ENCODE data around the gene PARD3. TPM values are rescaled to one million over a fixed set of nuclear protein-coding genes. Genes with fewer than 3 reads are reported as not detected.

Gene PARD3
- total RNA-seq, 1 experiment from 2014 or later = 51.8 TPM

DNA sequence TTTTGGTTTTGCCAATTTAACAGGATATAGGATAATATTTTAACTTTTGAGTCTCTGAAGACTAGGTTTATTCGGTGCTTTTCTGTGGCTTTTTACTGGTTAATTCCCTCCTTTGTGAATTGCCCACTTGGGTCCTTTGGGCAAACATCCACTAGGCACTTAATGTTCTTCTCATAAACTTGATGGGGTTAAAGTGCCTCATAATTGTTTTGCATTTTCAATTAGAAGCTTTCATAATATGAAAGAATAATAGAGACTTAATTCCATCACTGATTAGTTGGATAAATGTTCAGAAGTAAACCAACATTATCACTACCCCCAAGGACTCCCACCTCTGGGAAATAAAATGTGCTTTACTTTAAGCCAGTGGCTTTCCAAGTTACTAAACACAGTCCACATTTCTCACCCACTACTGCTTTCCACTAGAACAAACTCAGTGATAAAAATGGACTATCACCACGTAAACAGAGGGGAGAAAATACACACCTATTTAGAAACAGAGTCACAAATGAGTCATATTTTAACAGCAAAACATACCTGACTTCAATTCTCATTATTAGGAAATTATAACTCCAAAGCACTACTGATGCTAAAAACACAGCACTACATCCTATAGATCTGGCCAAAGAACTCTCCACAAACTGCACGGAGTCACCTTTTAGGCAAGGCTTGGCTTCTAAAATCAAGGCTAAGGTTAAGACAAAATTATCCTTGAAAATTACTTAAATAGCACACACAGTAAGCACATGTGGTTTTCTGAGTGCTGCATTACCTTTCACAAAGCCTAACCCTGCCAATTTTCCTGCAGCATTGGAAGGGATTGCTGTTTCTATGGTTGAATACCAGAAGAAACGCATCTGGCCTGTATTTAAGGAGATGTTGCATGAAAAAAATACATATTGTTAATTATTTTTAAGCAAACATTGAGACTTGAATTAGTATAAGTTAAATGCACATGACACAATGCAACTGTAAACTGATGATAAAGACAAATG, 41.2 kb downstream of the PARD3 start (continued):
- TF ChIP-seq, protein P1, sequence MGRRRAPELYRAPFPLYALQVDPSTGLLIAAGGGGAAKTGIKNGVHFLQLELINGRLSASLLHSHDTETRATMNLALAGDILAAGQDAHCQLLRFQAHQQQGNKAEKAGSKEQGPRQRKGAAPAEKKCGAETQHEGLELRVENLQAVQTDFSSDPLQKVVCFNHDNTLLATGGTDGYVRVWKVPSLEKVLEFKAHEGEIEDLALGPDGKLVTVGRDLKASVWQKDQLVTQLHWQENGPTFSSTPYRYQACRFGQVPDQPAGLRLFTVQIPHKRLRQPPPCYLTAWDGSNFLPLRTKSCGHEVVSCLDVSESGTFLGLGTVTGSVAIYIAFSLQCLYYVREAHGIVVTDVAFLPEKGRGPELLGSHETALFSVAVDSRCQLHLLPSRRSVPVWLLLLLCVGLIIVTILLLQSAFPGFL (CRISPR knock-in tag; IDR thresholded peaks at IDR 0.05; ENCODE audit: borderline replicate concordance) = no peak

DNA sequence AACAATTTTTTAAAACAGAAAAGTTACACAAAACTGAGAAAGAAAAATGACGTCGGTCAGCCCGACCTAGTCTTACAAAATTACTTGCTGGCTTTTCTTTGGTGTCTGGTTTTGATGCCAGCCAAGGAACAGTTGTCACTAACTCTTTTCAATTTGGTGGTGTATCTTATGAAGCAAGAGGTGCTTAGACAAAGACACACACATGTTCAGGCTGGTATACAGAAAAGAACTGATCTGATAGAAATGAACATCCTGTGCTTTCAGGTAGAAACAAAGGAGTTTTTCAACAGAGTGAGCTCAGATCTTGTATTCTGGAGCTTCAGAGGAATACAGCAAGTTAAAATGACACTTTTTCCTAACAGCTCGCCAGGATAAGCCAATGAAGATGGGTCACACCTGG, 43.6 kb downstream of the PARD3 start:
- Mint-ChIP-seq H3K36me3 (no peaks in the 10 kb centered on the region; the same call in 1 of the 2 replicates), H3K27ac (peak overlapping the region; percentile 39; the same call in 1 of the 2 replicates), H3K4me3 (no peak overlapping the region), H3K4me1 (peaks cover 64% of the 10 kb centered on the region), H3K9me3 (no peaks in the 10 kb centered on the region), H3K27me3 (ENCODE audit: low read depth) (no peaks in the 10 kb centered on the region)
- ATAC-seq = no peak
- TF ChIP-seq TEAD1 (CRISPR knock-in tag; IDR thresholded peaks at IDR 0.05) (no peak), RELA (CRISPR knock-in tag; IDR thresholded peaks at IDR 0.05; ENCODE audit: borderline replicate concordance) (no peak), ZNF263 (CRISPR knock-in tag; IDR thresholded peaks at IDR 0.05; ENCODE audit: low read depth) (no peak), NFATC4 (CRISPR knock-in tag; IDR thresholded peaks at IDR 0.05) (no peak), ZNF416 (CRISPR knock-in tag; IDR thresholded peaks at IDR 0.05) (no peak), RORB (CRISPR knock-in tag; IDR thresholded peaks at IDR 0.05) (no peak), ZMAT4 (CRISPR knock-in tag; IDR thresholded peaks at IDR 0.05) (no peak), AFF4 (CRISPR knock-in tag; IDR thresholded peaks at IDR 0.05; ENCODE audit: borderline replicate concordance) (no peak), SOX15 (CRISPR knock-in tag; IDR thresholded peaks at IDR 0.05) (no peak), ETV6 (CRISPR knock-in tag; IDR thresholded peaks at IDR 0.05) (no peak), IRF1 (CRISPR knock-in tag; IDR thresholded peaks at IDR 0.05) (no peak), ZNF396 (CRISPR knock-in tag; IDR thresholded peaks at IDR 0.05; ENCODE audit: borderline replicate concordance) (no peak), GRHL2 (CRISPR knock-in tag; IDR thresholded peaks at IDR 0.05; ENCODE audit: insufficient replicate concordance, severe bottlenecking) (no peak)
- DNase-seq (ENCODE audit: low spot score) = no peak
- ChIA-PET CTCF (interaction anchor here (1.0 to 1.7 kb wide), 3 partner anchors 20 to 38 kb away, joined by 3 to 5 read pairs (median 4); no protein-coding TSS in a partner anchor), POLR2A (interaction anchor here (0.9 kb wide), 1 partner anchor 12 kb away, joined by 3 read pairs; no protein-coding TSS in a partner anchor)

- TF ChIP-seq, protein P2, sequence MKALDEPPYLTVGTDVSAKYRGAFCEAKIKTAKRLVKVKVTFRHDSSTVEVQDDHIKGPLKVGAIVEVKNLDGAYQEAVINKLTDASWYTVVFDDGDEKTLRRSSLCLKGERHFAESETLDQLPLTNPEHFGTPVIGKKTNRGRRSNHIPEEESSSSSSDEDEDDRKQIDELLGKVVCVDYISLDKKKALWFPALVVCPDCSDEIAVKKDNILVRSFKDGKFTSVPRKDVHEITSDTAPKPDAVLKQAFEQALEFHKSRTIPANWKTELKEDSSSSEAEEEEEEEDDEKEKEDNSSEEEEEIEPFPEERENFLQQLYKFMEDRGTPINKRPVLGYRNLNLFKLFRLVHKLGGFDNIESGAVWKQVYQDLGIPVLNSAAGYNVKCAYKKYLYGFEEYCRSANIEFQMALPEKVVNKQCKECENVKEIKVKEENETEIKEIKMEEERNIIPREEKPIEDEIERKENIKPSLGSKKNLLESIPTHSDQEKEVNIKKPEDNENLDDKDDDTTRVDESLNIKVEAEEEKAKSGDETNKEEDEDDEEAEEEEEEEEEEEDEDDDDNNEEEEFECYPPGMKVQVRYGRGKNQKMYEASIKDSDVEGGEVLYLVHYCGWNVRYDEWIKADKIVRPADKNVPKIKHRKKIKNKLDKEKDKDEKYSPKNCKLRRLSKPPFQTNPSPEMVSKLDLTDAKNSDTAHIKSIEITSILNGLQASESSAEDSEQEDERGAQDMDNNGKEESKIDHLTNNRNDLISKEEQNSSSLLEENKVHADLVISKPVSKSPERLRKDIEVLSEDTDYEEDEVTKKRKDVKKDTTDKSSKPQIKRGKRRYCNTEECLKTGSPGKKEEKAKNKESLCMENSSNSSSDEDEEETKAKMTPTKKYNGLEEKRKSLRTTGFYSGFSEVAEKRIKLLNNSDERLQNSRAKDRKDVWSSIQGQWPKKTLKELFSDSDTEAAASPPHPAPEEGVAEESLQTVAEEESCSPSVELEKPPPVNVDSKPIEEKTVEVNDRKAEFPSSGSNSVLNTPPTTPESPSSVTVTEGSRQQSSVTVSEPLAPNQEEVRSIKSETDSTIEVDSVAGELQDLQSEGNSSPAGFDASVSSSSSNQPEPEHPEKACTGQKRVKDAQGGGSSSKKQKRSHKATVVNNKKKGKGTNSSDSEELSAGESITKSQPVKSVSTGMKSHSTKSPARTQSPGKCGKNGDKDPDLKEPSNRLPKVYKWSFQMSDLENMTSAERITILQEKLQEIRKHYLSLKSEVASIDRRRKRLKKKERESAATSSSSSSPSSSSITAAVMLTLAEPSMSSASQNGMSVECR (CRISPR knock-in tag; IDR thresholded peaks at IDR 0.05; ENCODE audit: borderline replicate concordance) = no peak
- peak overlapping the region; percentile 39; the same call in 1 of the 2 replicates for H3K27ac Mint-ChIP-seq
- peaks cover 64% of the 10 kb centered on the region for H3K4me1 Mint-ChIP-seq
- ATAC-seq (no peak), DNase-seq (ENCODE audit: low spot score) (no peak)
- ChIA-PET CTCF (interaction anchor here (1.1 to 1.7 kb wide), 2 partner anchors 20 to 38 kb away, joined by 4 to 5 read pairs; no protein-coding TSS in a partner anchor), POLR2A (interaction anchor here (0.9 kb wide), 1 partner anchor 12 kb away, joined by 3 read pairs; no protein-coding TSS in a partner anchor)
- no peaks in the 10 kb centered on the region; the same call in 1 of the 2 replicates for H3K36me3 Mint-ChIP-seq
- no peaks in the 10 kb centered on the region for H3K9me3 Mint-ChIP-seq
- H3K27me3 Mint-ChIP-seq (ENCODE audit: low read depth) = no peaks in the 10 kb centered on the region
- no peak overlapping the region for H3K4me3 Mint-ChIP-seq
These were observed 44.0 kb downstream of the PARD3 start for GRCh38 chr10:34771106-34771505.
